Measurements from ENCODE around the gene SUFU. TPM values are rescaled to one million over a fixed set of nuclear protein-coding genes. Genes with fewer than 3 reads are reported as not detected.

Gene SUFU
- total RNA-seq, 4 donors from 2014 or later = 3.7 to 10.1 (median 7.1) TPM

- ATAC-seq (ENCODE audit: low FRiP score) = no peak
- TF ChIP-seq CTCF (IDR thresholded peaks at IDR 0.05) = no peak
- DNase-seq (ENCODE audit: low spot score) = no peak
These were observed 90.0 kb downstream of the SUFU start for GRCh38 chr10:102593804-102594079.

GRCh38 chr10:102595293-102595692, 91.5 kb downstream of the SUFU start:
- ATAC-seq (ENCODE audit: low FRiP score) (no peak), DNase-seq (ENCODE audit: low spot score) (no peak)
- no peak for TF ChIP-seq CTCF (IDR thresholded peaks at IDR 0.05)

GRCh38 chr10:102595897-102596296, 92.1 kb downstream of the SUFU start:
- no peak for DNase-seq (ENCODE audit: low spot score)
- ATAC-seq (ENCODE audit: low FRiP score) = no peak
- TF ChIP-seq CTCF (IDR thresholded peaks at IDR 0.05) = no peak

GRCh38 chr10:102596506-102596971, 92.8 kb downstream of the SUFU start:
- no peak for TF ChIP-seq CTCF (IDR thresholded peaks at IDR 0.05)
- no peak for DNase-seq (ENCODE audit: low spot score)

DNA sequence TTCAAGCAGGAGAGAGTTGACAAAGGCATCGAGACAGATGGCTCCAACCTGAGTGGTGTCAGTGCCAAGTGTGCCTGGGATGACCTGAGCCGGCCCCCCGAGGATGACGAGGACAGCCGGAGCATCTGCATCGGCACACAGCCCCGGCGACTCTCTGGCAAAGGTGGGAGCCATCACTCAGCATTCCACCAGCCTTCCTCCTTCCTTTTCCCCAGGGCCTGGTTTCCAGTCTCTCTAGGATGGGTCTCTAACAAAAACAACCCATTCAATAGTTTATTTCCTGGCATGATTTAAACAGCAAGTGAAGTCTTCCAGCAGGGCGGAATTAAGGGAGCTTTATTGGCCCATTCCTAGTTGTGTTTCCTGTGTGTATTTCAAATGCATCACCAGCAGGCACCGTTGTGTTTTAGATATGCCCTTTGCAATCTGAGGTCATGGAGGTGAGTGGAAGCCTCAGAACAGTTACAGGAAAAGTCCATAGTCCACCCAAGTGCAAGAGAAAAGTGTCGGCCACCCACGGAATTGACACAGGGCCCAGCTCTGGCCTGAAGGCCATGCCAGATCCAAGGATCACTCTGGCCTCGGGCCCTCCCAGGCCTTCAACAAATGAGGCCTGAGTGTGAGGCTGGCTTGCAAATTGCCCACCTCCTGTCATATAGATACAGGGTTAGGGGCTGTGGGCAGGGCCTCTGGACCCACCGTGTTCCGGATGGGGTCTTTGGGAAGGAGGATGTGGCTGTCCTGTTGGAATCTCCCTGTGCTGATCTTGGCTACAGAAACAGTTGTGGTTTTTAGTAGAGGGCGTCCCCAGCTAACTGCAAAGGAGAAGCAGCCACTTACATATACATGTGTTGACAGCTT, 93.6 kb downstream of the SUFU start:
- DNase-seq (ENCODE audit: low spot score) = no peak
- TF ChIP-seq CTCF (IDR thresholded peaks at IDR 0.05) = no peak
- no peak for ATAC-seq (ENCODE audit: low FRiP score)

More at GRCh38 chr10:102596506-102596971, 92.8 kb downstream of the SUFU start:
- peak; percentile 55 for ATAC-seq (ENCODE audit: low FRiP score)

GRCh38 chr10:102598243-102598642, 94.5 kb downstream of the SUFU start:
- DNase-seq (ENCODE audit: low spot score) (no peak), ATAC-seq (ENCODE audit: low FRiP score) (no peak)
- no peak for TF ChIP-seq CTCF (IDR thresholded peaks at IDR 0.05)

Measured in omental fat pad (tissue), 4 donors.